SHP77 treated with DMSO at 0.1 percent for 48 hours (cell line): Measurements from ENCODE around the gene CXCR3.
"Not testable (repeated sequence)": the region's sequence is repeated elsewhere in the genome, so short reads cannot be mapped to it uniquely, and the experiment has no call there.

Experiments
- DNase-seq: peaks from one replicate; lab custom pipeline; 2025; lab: John Stamatoyannopoulos, UW

Gene CXCR3

DNA sequence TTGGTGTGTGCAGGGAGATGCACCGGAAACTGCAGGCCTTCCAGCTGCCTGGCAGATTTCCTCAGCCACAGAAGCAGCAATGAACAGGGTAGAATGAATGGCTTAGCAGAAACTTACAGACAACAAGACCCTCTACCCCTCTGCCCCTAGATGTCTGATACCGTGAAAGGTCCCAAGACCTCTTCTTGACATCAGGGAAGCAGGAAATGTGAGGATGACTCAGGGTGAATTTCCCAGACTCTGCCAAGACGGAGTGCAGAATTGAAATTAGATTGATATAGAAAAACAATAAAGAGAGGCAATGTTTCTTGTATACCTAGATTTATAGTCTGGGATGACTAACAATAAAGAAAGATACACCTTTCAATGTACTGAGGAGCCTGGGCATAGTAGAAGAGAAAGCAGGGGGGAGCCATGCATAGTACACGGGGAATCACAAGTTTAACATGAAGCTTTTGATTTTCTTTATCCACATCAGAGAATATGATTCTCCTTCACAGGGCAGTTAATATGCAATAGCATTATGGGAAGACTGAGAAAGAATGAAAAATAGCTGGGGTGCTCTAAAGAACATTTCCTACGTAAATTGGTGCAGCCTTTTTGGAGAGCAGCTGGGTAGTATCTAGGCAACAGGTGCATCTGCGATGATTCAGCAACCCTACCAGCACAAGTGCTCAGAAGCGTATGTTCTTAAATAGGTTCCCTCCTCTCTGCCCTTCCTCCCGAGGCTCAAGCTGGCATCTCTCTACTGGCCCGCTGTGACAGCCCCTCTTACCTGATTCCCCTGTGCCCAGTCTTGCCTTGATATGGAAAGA lies 18.3 kb upstream of the CXCR3 start:
- DNase-seq = peak; percentile 13

DNA sequence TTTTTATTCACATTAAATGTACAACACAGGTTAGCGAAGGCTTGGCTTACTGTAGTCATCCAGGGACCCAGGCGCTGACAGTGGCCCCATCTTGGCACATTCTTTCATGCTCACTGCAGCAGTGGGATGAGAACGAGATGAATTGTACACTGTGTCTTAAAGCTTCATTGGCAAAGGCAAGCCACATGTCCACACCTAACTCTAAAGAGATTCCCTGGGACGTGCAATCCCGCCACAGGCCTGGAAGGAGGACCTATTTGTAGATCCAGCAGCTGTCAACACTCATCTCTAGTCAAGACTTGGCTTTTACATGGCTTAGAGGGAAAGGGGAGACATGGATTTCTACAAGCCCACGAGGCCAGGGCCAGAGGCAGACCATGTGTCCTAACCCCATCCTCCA lies 16.1 kb upstream of the CXCR3 start:
- no peak for DNase-seq

DNA sequence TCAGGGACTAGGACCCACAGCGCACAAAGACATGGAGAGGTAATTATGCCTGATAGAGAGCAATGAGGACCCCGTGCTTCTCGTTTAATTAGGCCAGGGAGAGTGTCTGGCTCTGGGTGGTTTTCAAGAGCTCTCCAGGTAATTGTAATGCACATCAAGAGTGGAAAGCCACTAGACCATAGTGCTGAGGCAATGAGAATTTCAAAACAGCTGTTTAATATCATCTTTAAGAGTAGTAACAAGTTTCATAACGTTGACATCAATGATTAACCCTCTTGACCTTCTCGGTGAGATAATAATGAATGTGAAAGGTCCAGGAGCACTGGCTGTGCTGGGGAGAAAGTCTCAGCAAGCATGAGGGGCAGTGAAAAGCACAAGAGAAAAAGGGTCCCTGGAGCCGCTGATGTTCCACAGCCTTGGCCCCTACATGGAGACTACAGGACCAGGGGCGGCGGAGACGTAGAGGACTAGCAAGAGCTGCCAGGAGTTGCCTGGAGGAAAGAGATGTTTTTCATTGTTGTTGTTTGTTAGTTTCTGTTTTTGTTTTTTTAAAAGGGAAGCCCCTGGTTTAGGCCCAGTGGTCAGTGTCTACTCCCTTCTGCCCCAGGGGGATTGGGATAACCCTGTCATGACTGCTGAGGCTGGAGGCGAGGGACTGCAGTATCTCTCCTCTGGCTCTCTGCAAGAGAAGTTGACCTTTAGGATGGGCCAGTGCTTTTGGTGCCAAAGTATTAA lies 14.8 kb upstream of the CXCR3 start:
- DNase-seq = no peak

DNA sequence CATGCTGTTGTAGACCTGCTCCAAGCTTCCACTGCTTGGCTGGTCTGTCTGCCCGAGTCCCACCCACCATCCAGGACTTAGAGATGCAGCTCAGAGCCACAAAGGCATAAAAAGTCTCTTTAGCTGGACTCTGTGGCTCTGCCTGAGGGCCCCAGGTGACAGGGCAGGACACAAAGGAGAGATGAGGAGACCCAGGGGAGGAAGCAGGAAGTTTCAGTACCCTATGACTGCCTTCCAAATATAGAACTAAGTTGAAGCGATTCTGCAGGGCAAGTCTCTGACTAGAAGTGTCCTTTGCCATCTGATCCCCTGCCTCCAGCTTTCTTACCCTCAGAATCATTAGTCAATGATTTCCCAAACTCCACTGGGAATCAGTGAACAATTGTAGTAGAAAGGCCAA lies 11.2 kb upstream of the CXCR3 start:
- DNase-seq = no peak

DNA sequence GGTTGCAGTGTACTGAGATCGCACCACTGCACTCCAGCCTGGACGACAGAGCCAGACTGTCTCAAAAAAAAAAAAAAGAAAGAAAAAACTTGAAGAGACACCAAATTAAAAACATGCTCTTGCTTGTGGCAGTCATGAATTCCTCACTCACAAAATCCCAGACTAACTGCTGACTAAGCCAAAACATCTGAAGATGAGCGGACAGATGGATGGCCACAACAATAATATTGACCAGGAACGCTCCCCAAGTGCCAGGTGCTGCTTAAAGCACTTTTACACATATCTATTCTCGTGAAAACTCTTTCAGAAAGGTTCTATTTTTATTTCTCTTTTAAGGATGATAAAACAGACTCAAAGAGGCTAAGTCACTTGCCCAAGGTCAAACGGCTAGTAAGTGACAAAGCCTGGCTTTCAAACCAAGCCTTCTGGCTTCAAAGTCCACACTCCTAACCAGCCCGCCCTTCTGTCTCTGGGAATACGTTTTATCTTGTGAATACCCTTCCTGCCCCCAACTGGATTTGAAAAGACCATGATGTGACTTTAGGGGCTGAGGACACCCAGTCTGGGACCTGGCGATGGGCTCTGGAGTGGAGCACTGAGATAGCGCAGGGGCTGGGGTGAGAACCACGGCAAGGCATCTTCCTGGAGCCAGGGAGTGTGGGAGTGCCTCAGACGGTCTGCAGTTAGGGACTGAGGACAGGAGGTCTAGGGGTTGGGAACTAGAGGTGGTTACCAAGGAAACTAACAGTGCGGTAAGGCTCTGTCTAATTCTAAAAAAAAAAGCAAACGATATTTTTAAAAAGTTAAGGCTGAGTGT lies 9.5 kb upstream of the CXCR3 start:
- DNase-seq = no peak

DNA sequence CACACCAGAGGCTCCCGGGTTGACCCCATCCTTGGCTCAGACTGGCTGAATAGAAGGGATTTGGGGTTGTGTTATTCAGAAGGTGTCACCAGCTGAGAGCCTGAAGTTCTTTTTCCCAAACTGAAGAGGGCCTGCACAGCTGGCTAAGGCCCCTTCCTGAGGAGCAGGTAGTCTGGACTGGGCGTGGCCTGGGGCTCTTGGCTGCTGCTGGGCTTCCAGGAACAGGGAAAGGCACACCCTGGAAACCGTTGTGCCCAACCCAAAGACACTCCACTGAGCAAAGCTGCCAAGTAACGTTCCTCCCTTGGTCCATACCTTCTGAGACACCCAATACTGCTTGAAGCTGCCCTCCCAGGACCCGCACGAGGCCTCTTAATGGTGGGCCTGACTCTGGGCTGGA lies 8.3 kb upstream of the CXCR3 start:
- DNase-seq = no peak

DNA sequence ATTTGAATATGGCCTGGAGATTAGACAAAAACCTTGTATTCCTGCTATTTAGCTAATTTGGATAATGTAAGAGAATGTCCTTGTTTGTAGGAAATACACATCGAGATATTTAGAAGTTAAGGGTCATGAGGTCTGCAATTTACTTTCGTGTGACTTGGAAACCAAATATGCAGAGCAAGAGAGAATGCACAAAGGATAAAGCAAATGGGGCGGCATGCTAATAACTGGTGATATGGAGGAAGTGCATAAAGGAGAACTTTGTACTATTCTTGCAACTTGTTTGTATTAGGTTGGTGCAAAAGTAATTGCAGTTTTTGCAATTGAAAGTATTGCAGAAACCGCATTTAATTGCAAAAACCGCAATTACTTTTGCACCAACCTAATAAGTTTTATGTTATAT lies 7.2 kb upstream of the CXCR3 start:
- no peak for DNase-seq

DNA sequence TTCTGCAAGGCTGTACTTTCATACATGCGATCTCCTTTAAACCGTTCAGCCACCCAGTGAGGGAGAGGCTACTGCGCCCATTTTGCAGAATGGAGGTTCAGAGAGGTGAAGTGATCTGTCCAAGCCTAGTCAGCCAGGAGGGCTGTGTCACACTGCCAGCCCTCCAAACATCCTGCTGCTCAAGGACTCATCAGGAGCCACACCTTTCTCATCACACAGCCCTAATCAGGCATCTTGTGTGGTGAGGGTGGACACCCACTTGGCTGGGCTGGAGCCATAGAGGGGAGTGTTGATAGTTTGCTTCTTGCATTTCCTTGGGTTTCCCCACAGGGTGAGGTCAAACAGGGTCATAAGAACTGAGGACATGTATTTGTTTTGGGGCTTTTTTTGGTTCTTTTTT lies 5.4 kb upstream of the CXCR3 start:
- no peak for DNase-seq

DNA sequence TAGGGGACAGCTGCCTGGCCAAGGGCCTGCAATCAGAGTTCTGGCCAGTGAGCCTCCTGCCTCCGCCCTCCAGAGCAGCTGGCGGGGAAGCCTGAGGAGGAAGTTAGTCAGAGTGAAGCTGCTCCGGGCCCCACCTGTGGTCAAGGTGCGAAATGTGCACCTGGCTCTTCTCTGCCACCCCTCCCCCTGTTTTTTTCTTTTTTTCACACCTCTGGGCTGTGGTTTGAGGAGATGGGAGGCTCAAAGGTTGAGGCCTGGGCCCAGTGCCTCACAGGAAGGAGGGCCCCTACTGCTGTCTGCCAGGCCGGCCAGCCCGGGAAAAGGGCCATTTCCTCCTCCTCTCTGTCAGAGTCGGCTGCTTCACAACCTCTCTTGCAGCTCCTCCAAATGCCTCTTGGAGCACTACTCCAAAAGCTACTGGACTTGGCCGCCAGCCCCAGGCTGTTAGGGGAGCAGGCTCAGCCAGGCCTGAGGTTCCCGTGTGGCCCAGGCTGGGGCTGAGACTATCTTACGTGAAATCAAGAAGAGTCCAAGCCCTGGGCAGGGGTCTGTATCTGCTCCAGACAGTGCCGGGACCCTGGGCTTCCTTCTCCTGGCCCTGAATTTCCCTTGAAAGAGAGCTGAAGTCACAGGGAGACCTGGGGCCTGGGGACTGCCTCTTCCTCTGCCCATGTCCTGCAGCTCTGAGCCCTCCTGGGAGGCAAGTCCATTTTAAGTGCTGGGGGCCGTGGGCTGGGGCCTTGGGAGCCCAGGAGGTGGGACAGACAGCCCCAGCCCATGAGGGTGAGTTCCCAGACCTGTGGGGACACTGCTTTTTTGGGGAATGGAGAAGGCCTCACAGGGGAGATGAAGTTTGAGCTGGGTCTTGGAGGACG lies 4.5 kb upstream of the CXCR3 start:
- DNase-seq = no peak

DNA sequence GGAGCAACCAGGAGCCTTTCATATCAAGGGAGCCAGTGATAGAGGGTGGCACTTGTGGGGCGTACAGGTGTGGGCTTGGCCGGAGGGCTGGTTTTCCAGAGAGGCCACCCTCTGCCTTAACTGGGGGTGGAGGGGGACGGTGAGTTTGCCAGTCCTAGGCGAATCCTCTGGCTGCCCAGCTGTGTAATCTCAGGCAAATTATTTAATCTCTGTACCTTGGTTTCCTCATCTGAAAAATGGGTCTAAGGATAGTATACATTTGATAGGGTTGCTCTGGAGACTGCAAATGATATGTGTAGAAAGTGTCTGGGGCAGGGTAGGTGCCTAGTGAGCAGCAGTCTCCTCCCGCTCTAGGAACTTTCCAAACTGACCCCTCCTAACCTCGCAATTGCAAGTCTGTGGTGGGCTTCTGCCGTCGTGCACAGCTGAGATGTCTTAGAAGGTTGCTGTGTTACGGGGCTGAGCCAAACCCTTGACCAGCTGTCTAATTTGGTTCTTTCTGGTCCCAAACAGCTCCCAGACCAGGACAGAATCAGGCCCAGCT lies 3.8 kb upstream of the CXCR3 start:
- no peak for DNase-seq

DNA sequence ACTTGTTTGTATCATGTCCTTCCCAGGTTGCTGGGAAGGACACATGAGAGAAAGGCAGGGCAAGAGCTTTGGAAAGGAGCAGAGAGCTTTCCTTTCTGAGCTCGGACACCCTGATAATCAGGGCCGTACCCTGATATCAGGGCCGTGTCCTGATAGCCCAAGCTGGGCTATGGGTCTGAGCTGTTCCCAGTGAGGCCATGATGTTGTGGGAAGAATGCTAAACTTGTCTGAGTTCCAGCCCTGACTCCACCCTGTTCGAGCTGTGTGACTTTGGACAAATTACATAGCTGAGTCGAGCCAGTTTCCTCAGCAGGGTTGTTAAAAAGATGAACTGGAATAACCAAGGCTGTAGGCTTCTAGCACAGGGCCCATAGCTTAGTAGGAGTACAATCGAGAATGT lies 3.3 kb upstream of the CXCR3 start:
- no peak for DNase-seq

DNA sequence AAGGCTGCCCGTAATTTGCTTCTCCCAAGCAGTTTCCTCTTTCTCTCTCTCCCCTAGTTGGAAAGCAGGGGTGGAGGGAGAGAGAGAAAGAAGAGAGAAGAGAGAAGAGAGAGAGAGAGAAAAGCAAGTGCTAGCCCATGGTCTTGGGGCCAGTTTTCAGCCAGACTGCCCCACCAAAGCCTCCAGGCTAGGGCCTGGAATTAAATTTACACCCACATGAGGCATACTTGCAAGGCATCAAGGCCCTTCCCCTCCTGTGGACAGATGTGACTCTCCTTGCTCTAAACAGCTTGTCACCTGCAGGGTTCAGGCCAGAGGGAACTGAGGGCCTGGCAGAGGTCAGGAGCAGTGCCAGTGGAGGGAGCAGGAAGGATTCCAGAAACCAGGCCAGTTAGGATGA lies 1.7 kb upstream of the CXCR3 start:
- no peak for DNase-seq

DNA sequence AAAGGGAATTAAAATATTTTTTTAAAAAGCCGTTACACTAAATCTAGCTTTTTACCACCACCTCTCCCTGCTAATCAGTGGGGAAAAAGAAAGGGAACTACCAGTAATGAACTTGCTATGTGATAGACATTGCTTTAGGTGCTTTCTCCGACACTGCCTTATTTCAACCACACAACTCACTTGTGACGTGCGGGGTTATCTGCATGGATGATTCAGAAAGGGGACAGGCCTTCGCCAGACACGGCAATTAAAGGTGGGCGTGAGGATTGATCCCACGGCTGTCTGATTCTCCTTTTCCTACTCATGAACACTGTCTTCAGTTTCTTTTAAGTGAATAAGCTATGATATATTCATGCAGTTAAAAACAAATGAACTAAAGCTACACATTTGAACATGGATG lies 882 bp upstream of the CXCR3 start:
- no peak for DNase-seq

DNA sequence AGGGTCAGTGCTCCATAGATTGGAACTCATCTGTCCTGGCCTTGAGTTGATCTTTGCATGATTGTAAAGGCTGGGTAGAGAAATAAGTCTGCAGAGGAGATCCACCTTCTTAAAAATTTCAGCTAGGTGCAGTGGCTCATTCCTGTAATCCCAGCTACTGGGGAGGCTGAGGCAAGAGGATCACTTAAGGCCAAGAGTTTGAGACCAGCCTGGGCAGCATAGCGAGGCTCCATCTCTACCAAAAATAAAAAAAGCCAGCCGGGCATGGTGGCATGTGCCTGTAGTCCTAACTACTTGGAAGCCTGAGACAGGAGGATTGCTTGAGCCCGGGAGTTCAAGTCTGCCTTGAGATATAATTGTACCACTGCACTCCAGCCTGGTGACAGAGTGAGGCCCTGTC lies 476 bp upstream of the CXCR3 start:
- no peak for DNase-seq

DNA sequence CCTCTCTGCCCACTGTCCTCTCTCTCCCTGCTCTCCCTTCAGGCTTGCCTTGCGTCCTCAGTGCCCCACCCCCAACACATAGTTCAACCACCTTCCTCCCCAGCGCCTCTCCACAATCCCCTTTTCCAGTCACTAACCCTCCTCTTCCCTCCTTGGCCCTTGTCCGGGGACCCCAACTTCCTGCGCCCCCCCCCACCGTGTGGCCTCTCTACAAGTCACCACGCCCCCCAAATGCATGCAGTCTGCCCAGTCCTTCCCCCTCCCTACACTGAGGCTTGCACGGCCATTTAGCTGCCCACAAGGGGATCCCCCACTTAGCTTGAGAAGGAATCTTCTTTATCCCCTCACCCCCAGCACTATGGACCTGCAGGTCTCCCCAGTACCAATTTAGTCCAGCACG lies 569 bp downstream of the CXCR3 start:
- DNase-seq = no peak

DNA sequence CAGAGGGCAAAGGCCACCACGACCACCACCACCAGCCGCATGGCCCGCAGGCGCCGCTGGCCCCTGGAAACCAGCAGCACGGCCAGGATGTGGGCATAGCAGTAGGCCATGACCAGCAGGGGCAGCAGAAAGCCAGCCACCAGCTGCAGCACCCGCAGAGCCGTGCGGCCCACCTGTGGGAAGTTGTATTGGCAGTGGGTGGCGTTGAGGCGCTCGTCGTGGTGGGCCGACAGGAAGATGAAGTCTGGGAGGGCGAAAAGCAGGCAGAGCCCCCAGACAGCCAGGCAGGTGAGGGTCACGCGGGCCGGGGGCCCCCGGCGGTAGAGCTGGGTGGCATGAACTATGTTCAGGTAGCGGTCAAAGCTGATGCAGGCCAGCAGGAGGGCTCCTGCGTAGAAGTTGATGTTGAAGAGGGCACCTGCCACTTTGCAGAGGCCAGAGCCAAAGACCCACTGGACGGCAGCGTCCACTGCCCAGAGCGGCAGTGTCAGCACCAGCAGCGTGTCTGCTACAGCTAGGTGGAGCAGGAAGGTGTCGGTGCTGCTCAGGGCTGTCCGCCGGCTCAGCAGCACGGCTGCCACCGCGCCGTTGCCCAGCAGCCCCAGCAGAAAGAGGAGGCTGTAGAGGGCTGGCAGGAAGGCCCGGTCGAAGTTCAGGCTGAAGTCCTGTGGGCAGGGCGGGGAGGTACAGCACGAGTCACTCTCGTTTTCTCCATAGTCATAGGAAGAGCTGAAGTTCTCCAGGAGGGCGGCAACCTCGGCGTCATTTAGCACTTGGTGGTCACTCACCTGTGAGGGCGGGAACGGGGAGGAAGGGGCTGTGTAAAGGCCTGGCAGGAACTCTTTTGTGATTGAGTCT lies 1.4 kb downstream of the CXCR3 start:
- DNase-seq = no peak

DNA sequence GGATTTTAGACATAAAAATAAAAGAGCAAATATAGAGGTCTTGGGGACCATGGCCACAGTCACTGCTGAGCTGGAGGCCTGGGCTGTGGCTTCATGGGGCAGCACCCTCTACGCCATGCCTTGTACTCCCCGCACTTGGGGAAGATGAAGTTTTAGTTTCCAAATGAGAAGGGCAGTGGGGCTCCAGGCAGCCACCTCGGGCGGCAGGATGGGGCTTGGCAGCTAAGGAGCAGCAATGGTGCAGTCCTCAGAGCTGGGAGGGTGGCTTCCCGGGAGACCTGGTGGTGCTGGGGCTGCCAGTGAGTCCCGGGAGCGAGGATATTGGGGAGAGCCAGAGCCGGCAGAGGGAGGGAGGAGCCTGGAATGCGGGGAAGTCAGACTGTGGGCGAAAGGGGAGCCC lies 2.4 kb downstream of the CXCR3 start:
- no peak for DNase-seq

DNA sequence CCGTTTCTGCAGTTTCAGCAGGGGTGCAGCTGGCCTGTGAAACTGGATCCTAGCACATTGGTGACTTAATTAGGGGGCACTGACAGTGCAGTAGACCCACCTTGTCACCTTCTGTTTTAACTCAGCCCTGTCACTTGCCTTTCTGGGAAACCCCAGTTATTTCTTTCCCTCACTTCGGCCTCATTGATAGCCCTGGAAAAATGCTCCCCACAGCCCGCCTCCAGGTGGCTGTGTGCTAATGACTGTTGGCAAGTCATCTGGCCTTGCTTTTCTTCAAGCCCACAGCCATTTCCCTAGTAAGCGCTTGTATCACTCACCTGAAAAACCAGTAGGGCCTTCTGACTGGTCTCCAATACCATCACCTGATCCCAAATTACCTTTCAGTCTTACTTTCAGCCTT lies 3.3 kb downstream of the CXCR3 start:
- DNase-seq = no peak

DNA sequence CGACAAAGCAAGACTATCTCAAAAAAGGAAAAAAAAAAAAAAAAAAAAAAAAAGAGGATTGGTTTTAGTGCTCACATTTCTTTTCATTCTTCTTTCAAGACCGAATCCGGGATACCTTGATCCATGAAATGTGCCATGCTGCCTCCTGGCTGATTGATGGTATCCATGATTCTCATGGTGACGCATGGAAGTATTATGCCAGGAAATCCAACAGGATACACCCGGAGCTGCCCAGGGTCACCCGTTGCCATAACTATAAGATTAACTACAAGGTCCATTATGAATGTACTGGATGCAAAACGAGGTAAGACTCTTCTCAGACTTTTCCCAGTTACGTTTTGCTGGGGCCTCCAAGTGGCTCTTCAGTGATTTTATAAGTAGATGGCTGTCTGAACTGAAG lies 6.1 kb downstream of the CXCR3 start:
- DNase-seq = no peak

DNA sequence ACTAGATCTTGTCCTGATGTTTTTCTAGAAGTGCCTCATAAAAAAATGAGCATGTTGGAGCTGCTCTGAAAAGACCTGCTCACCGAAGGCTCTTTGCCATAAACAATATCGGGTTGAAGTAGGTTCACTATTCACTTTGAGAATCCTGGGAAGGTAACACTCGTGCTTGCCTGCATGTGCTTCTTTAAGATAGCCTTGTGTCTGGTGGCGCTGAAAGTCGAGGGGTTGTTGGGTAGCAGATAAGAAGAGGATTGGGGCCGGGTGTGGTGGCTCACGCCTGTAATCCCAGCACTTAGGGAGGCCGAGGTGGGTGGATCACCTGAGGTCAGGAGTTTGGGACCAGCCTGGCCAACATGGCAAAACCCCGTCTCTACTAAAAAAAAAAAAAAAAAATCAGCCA lies 6.6 kb downstream of the CXCR3 start:
- DNase-seq = not testable (repeated sequence)
